ENCODE results near the gene HOTAIR. TPM values are rescaled to one million over a fixed set of nuclear protein-coding genes. Genes with fewer than 3 reads are reported as not detected.

Gene HOTAIR
- total RNA-seq, 1 donor from 2014 or later: not detected

DNA sequence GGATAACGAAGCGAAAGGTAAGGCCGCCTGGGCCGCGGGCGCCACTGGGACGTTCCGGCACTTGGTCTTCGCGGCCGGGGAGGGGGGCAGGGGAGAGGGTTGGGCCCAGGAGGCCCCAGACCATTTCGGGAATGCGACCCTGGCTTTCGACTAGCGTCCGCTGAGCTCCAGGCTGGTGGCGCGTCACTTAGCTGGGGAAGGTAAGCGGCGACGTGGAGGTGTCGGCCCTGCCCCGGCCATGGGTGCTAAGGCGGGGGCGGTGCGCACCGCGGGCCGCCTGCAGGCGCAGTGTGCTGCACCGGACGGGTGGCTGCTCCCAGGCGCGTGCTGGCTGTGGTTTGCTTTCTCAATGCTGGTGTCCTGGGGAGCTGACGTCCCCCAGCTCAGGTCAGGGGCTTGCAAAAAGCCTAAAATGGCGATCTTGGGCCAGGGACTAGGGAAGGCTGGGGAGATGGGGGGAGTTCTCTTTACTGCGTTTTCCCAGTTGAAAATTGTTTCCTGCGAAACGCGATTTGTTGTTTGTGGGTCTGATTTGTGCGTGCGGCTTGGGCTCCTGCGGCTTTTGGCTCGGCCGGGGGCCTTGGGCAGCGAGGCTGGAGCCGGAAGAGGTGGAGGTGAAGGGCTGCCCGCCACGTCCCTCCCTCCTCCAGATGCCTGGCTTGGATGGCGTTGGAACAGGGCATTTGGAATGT, 11.4 kb upstream of the HOTAIR start:
- Mint-ChIP-seq H3K9me3 (no peaks in the 10 kb centered on the region), H3K27ac (peak overlapping the region; percentile 50), H3K27me3 (peaks cover 89% of the 10 kb centered on the region), H3K36me3 (ENCODE audit: low read depth) (no peaks in the 10 kb centered on the region), H3K4me1 (peaks cover 28% of the 10 kb centered on the region), H3K4me3 (no peak overlapping the region)
- intact Hi-C loops (cut with micrococcal nuclease): loop anchor here (5.0 kb wide), 1 partner anchor 194 kb away; no protein-coding TSS in a partner anchor
- TF ChIP-seq CTCF (IDR thresholded peaks at IDR 0.05): no peak
- ATAC-seq (ENCODE audit: low read depth) (no peak), DNase-seq (no peak)
- ChIA-PET POLR2A (interaction anchor here (1.7 kb wide), 1 partner anchor 222 kb away, joined by 5 read pairs; no protein-coding TSS in a partner anchor), CTCF (interaction anchor here (1.5 to 3.5 kb wide), 2 partner anchors 20 to 55 kb away, joined by 3 to 13 read pairs; no protein-coding TSS in a partner anchor)

DNA sequence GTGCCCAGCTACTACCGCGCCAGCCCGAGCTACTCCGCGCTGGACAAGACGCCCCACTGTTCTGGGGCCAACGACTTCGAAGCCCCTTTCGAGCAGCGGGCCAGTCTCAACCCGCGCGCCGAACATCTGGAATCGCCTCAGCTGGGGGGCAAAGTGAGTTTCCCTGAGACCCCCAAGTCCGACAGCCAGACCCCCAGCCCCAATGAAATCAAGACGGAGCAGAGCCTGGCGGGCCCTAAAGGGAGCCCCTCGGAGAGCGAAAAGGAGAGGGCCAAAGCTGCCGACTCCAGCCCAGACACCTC, 10.9 kb upstream of the HOTAIR start:
- ChIA-PET CTCF (interaction anchor here (0.6 to 3.5 kb wide), 3 partner anchors 13 to 54 kb away, joined by 3 to 13 read pairs (median 3); no protein-coding TSS in a partner anchor), POLR2A (interaction anchor here (1.7 kb wide), 1 partner anchor 222 kb away, joined by 5 read pairs; no protein-coding TSS in a partner anchor)
- H3K27ac Mint-ChIP-seq: peak overlapping the region; percentile 50
- DNase-seq (no peak), ATAC-seq (ENCODE audit: low read depth) (no peak)
- TF ChIP-seq CTCF (IDR thresholded peaks at IDR 0.05): no peak
- H3K36me3 Mint-ChIP-seq (ENCODE audit: low read depth): no peaks in the 10 kb centered on the region
- no peaks in the 10 kb centered on the region for H3K9me3 Mint-ChIP-seq
- no peak overlapping the region for H3K4me3 Mint-ChIP-seq
- peaks cover 89% of the 10 kb centered on the region for H3K27me3 Mint-ChIP-seq
- peaks cover 28% of the 10 kb centered on the region for H3K4me1 Mint-ChIP-seq
- intact Hi-C loops (cut with micrococcal nuclease): loop anchor here (5.0 kb wide), 1 partner anchor 193 kb away; no protein-coding TSS in a partner anchor

DNA sequence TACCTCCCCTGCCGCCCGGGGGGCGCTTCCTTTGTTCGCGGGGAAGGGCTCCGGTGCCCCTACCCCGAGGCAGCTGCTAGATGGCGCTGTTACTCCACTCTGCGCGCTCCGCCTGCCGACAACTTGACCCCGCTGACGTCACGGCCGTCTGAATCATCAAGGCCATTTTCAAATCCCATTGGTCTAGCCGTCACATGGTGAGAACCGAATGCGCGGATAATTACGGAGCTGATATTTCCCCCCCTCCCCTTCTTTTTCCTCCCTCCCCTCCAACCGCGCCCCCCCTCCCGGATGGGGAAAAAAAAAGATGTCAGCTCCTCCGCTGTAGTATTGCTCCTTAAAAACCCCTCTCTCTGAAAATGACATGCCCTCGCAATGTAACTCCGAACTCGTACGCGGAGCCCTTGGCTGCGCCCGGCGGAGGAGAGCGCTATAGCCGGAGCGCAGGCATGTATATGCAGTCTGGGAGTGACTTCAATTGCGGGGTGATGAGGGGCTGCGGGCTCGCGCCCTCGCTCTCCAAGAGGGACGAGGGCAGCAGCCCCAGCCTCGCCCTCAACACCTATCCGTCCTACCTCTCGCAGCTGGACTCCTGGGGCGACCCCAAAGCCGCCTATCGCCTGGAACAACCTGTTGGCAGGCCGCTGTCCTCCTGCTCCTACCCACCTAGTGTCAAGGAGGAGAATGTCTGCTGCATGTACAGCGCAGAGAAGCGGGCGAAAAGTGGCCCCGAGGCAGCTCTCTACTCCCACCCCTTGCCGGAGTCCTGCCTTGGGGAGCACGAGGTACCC, 10.3 kb upstream of the HOTAIR start, which contains the start of gene HOXC10:
Gene HOXC10 (plus strand): TSS at position 246 of the 791 bp plus-strand sequence. CDS start 114 bp downstream, at position 360.
- Mint-ChIP-seq H3K9me3 (no peaks in the 10 kb centered on the region), H3K27ac (peak within 1 kb of the TSS; percentile 56), H3K4me3 (peak within 1 kb of the TSS; percentile 15), H3K27me3 (peaks cover 88% of the 10 kb centered on the region), H3K4me1 (peaks cover 28% of the 10 kb centered on the region), H3K36me3 (ENCODE audit: low read depth) (no peaks in the 10 kb centered on the region)
- ChIA-PET CTCF (interaction anchor here (0.6 to 3.5 kb wide), 2 partner anchors 13 to 21 kb away, joined by 3 to 13 read pairs; no protein-coding TSS in a partner anchor), POLR2A (interaction anchor here (0.7 to 1.7 kb wide), 3 partner anchors 9 to 223 kb away, joined by 4 to 6 read pairs (median 5); no protein-coding TSS in a partner anchor)
- TF ChIP-seq CTCF (IDR thresholded peaks at IDR 0.05): no peak
- no peak for DNase-seq
- intact Hi-C loops (cut with micrococcal nuclease): loop anchor here (5.0 kb wide), 1 partner anchor 193 kb away; no protein-coding TSS in a partner anchor
- peak; percentile 37 for ATAC-seq (ENCODE audit: low read depth)

GRCh38 chr12:53983950-53984572, 9.3 kb upstream of the HOTAIR start:
- no peaks in the 10 kb centered on the region for H3K9me3 Mint-ChIP-seq
- peaks cover 86% of the 10 kb centered on the region for H3K27me3 Mint-ChIP-seq
- DNase-seq (no peak), ATAC-seq (ENCODE audit: low read depth) (no peak)
- no peak overlapping the region for H3K4me3 Mint-ChIP-seq
- TF ChIP-seq CTCF (IDR thresholded peaks at IDR 0.05): no peak
- intact Hi-C loops (cut with micrococcal nuclease): no loop called here
- peaks cover 19% of the 10 kb centered on the region for H3K4me1 Mint-ChIP-seq
- ChIA-PET CTCF (no interaction called here), POLR2A (interaction anchor here (0.9 to 1.3 kb wide), 2 partner anchors 33 to 69 kb away, joined by 6 read pairs; partner anchors contain the start of gene HOXC4)
- no peak overlapping the region for H3K27ac Mint-ChIP-seq
- no peaks in the 10 kb centered on the region for H3K36me3 Mint-ChIP-seq (ENCODE audit: low read depth)

All from activated B cell treated with CpG ODN at 0.5 μM for 24 hours (primary cell).